HUES6 (cell line): ENCODE measurements around the gene PDE9A.

Experiments used
- H3K27ac ChIP-seq: 2 replicates; pipeline ENCODE4 v1.7.0; 2013; ENCODE audit warnings: low read depth, mild to moderate bottlenecking, low read length, inconsistent platforms
- H3K27me3 ChIP-seq: 2 replicates; pipeline ENCODE4 v1.6.1; 2013; ENCODE audit warnings: low read length; ENCODE audit not compliant: control insufficient read depth, insufficient read depth
- H3K36me3 ChIP-seq: 2 replicates; pipeline ENCODE4 v1.6.1; 2013; ENCODE audit warnings: low read length; ENCODE audit not compliant: control insufficient read depth, insufficient read depth
- H3K4me1 ChIP-seq: 2 replicates; pipeline ENCODE4 v1.6.1; 2013; ENCODE audit warnings: low read length; ENCODE audit not compliant: control insufficient read depth, insufficient read depth
- H3K4me3 ChIP-seq: 2 replicates; pipeline ENCODE4 v1.5.1; 2013; ENCODE audit warnings: low read depth, low read length
- H3K9ac ChIP-seq: one replicate; pipeline ENCODE4 v1.6.1; 2013; ENCODE audit warnings: mild to moderate bottlenecking, low read length
- H3K9me3 ChIP-seq: 2 replicates; pipeline ENCODE4 v1.6.1; 2013; ENCODE audit warnings: low read depth, low read length; ENCODE audit not compliant: control insufficient read depth, insufficient read depth

The PDE9A gene

DNA sequence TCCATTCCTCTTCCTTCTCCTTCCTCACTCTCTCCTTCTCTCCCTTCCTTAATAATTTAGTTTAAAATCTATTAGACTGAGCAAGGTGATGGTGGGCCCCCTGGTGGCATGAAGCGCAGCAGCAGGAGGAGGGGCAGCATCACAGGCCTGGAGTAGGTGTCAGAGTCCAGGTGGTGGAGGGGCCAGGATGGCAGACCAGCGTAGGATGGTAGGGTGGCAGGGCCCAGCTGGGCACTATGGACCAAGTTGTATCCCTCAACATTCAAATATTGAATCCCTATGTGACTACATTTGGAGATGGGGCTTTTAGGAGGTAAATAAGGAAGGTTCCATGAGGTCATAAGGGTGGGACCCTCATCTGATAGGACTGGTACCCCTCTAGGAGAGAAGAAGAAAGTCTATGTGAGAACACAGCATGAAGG lies 164.9 kb downstream of the PDE9A start:
- Histone ChIP-seq H3K4me3 (no peak overlapping the region), H3K27me3 (no peaks in the 10 kb centered on the region; the same call in 1 of the 2 replicates), H3K9me3 (peaks cover 34% of the 10 kb centered on the region), H3K4me1 (no peaks in the 10 kb centered on the region; the same call in 1 of the 2 replicates), H3K27ac (no peak overlapping the region), H3K36me3 (no peaks in the 10 kb centered on the region), H3K9ac (no peak overlapping the region)

DNA sequence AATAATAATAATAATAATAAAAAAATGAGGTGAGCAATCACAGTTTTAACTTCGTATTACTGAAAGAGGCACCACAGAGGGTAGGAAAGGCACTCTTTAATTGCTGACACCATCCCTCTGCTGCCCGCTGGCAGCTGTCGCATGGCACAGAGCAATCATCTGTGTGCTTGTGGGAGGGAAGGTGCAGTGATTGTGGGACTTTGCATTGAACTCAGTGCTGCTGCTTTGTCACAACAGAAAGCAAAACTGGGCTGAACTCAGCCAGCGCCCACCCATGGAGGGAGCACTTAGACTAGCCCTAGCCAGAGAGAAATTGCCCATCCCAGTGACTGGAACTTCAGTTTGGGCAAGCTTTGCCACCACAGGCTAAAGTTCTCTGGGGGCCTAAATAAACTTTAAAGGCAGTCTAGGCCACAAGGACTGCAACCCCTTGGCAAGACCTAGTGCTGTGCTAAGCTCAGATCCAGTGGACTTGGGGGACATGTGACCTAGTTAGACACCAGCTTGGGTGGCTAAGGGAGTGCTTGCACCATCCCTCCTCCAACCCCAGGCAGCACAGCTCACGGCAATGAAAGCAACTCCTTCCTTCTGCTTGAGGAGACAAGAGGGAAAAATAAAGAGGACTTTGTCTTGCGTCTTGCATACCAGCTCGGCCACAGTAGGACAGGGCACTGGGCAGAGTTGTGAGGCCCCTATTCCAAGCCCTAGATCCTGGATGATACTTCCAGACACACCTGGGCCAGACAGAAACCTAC lies 166.6 kb downstream of the PDE9A start:
- no peak overlapping the region for H3K9ac ChIP-seq
- no peak overlapping the region for H3K4me3 ChIP-seq
- no peaks in the 10 kb centered on the region; the same call in 1 of the 2 replicates for H3K4me1 ChIP-seq
- H3K9me3 ChIP-seq, result peaks cover 19% of the 10 kb centered on the region
- H3K27ac ChIP-seq, result no peak overlapping the region
- no peaks in the 10 kb centered on the region for H3K36me3 ChIP-seq
- no peaks in the 10 kb centered on the region; the same call in 1 of the 2 replicates for H3K27me3 ChIP-seq

- no peaks in the 10 kb centered on the region; the same call in 1 of the 2 replicates for H3K27me3 ChIP-seq
These were observed 167.4 kb downstream of the PDE9A start for GRCh38 chr21:42820616-42821465.

More at GRCh38 chr21:42820616-42821465, 167.4 kb downstream of the PDE9A start:
- no peaks in the 10 kb centered on the region for H3K36me3 ChIP-seq
- H3K4me3 ChIP-seq, result no peak overlapping the region
- no peaks in the 10 kb centered on the region; the same call in 1 of the 2 replicates for H3K4me1 ChIP-seq
- H3K9me3 ChIP-seq, result peaks cover 18% of the 10 kb centered on the region
- H3K9ac ChIP-seq, result no peak overlapping the region
- no peak overlapping the region for H3K27ac ChIP-seq
